M059J (cell line): ENCODE results near the gene PRSS36. TPM values are rescaled to one million over a fixed set of nuclear protein-coding genes. Genes with fewer than 3 reads are reported as not detected.
"Not testable (repeated sequence)": the region's sequence is repeated elsewhere in the genome, so short reads cannot be mapped to it uniquely, and the experiment has no call there.

Experiments
- DNase-seq: peaks from one replicate; pipeline ENCODE4 v3.0.0-alpha.2; 2012; ENCODE audit warnings: low read depth
- total RNA-seq: library from RNA; depleted of rRNA; stranded (reverse); fragments of >200 nt; shearing (Covaris generic); gene quantifications from 2 replicates; pipeline ENCODE4 v1.2.3, GENCODE V29; 2014

PRSS36 gene
- total RNA-seq, 1 experiment from 2014 or later, result 0.49 TPM

DNA sequence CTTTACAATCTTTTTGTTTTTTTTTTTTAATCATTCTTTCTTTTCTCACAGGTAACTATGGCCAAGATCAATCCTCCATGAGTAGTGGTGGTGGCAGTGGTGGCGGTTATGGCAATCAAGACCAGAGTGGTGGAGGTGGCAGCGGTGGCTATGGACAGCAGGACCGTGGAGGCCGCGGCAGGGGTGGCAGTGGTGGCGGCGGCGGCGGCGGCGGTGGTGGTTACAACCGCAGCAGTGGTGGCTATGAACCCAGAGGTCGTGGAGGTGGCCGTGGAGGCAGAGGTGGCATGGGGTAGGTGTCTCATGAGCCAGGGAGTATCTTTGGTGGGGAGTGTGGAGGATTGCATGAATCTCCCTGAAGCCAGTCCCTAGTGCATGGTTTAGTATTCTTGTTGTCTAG is 35.0 kb upstream of the PRSS36 start:
- no peak for DNase-seq

DNA sequence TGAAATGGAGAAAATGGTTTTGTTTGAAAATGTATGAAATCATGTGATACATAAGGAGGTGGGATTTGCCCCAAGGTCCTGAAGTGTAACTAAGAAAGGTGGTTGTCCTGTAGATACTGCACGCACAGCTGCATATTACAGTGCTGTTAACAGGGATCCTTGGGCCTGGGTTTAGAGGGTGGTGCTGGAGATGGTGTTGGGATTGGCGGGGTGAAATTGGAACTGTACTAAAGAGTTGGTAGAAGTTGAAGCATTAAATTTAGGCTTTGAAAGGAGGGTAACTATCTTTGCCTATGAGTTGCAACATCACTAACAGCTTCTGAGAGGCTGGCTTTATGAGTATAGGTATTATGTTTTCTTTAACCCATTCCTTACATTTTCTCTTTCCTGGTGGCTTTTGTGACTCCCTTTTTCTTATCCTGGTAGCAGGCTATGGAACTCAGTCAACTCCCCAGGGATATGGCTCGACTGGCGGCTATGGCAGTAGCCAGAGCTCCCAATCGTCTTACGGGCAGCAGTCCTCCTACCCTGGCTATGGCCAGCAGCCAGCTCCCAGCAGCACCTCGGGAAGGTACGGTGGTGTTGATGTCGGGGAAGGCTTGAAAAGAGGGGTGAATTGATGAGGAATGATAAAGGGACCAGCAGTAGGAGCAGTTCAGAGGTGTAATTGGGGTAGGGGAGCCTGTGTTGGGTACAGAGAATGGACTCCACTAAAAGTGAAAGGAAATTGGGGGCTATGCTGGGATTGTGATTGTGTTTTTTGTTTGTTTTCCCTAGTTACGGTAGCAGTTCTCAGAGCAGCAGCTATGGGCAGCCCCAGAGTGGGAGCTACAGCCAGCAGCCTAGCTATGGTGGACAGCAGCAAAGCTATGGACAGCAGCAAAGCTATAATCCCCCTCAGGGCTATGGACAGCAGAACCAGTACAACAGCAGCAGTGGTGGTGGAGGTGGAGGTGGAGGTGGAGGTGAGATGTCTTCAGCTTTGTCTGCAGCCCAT is 33.9 kb upstream of the PRSS36 start:
- DNase-seq, result no peak

DNA sequence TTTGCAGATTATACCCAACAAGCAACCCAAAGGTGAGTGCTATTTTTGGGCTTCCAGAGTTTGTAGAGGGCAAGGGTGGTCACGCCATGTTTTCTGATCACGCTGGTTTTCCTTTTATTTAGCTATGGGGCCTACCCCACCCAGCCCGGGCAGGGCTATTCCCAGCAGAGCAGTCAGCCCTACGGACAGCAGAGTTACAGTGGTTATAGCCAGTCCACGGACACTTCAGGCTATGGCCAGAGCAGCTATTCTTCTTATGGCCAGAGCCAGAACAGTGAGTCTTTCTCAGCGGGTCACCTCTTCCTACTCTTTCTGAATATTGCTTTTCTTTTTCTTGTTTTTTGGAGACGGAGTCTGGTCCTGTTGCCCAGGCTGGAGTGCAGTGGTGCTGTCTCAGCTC is 32.5 kb upstream of the PRSS36 start:
- no peak for DNase-seq

GRCh38 chr16:31181102-31181830 is 31.4 kb upstream of the PRSS36 start:
- peak; percentile 59 for DNase-seq

DNA sequence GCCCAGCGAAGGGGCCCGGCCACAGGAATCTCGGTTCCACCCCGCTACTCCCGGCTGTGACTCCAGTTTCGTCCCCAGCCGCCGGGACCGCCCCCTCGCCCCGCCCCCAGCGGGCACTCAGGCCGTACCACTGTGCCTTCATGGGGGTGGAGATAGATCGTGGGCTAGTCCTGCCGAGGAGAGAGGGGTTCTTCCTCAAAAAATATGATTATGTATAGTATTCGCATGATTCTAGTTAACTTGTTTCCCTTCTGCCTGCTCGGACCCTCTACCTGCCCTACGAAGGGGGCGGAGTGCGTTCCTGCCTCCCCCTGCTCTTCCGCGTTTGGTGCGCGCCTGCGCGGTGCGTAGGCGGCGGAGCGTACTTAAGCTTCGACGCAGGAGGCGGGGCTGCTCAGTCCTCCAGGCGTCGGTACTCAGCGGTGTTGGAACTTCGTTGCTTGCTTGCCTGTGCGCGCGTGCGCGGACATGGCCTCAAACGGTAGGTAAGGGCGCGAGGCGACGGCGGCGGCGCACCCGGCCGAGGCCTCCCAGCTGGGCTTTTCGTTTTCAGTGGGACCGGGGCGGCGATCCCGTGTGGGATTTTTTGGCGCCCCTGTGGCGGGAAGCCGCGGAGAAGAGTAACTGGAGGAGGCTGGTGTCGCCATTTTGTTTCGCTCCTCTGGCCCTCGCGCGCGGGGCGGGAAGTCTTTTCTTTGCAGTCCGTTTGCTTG is 30.0 kb upstream of the PRSS36 start, which contains the start of gene FUS:
TSS of gene FUS (plus strand) at position 393 of the 713 bp plus-strand sequence. CDS start at position 469, 76 bp downstream.
- DNase-seq, result peak; percentile 78

DNA sequence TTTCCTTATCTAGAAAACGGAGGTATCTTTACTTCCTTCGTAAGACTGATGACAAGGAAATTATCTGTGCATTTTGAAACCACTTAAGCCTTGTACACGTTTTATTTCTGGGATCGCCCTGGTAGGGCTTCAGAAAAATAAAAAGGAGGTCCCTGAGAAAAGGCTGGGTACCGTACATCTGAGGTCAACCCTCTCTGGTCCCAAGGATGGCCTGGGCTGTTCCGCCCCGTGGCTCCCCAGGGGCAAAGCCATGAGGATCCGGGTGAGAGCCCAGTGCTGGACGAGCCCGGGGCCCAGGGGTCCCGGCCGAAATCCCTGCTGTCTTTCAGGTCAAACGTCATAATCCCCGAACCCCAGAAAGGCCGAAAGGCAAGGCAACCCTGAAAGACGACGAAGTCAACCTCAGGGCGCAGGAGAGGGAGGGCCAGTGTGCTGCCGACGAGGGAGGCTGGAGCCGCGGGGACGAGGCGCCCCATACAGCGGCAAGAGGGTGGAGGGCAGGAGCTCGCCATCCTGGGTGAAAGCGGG is 29.4 kb upstream of the PRSS36 start:
- DNase-seq, result no peak

GRCh38 chr16:31177136-31177535 is 27.3 kb upstream of the PRSS36 start:
- DNase-seq, result peak; percentile 98

DNA sequence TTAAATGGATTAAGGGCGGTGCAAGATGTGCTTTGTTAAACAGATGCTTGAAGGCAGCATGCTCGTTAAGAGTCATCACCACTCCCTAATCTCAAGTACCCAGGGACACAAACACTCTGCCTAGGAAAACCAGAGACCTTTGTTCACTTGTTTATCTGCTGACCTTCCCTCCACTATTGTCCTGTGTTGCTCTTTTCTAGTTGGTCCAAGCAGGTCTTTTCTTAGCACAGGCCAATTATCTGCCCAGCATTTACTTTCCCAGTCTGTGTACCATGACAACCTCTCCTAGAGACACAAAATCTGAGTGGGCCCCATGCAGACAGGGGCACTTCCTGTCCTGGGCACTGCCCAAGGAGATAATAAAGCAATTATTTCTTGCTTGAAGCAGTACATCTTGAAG is 20.2 kb upstream of the PRSS36 start:
- not testable (repeated sequence) for DNase-seq

- DNase-seq, result peak; percentile 45
Measured at GRCh38 chr16:31168848-31169247, 19.0 kb upstream of the PRSS36 start.

DNA sequence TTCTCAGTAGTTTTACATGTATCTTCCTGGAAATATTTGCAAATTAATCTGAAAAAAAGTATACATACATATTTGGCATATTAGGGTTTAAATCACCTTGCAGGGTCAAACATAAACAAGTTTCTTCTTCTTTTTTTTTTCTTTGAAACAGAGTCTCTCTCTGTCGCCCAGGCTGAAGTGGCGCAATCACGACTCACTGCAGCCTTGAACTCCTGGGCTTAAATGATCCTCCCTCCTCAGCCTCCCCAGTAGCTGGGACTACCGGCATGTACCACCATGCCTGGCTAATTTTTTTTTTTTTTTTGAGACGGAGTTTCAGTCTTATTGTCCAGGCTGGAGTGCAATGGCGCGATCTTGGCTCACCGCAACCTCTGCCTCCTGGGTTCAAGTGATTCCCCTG is 17.4 kb upstream of the PRSS36 start:
- DNase-seq, result no peak

DNA sequence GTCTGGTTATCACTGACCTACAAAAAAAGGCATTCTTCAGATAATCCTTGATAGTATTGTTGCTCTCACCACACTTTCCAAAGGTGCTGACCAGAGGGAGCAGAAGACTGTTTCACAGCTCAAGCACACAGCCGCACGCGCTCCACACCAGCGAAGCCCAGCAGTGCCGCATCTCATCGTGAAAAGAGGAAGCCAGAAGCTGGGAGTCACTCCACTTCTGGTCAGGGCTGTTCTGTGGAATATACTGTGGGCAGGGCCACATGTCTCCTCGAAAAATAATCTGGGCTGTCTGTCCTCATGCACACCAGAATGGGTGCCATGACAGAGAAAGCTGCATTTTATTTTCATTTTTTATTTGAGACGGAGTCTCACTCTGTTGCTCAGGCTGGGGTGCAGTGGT is 7.3 kb upstream of the PRSS36 start:
- DNase-seq, result no peak

- DNase-seq, result not testable (repeated sequence)
Measured at GRCh38 chr16:31150976-31151375, 1.1 kb upstream of the PRSS36 start.

GRCh38 chr16:31149332-31149731 is 534 bp downstream of the PRSS36 start:
- no peak for DNase-seq

DNA sequence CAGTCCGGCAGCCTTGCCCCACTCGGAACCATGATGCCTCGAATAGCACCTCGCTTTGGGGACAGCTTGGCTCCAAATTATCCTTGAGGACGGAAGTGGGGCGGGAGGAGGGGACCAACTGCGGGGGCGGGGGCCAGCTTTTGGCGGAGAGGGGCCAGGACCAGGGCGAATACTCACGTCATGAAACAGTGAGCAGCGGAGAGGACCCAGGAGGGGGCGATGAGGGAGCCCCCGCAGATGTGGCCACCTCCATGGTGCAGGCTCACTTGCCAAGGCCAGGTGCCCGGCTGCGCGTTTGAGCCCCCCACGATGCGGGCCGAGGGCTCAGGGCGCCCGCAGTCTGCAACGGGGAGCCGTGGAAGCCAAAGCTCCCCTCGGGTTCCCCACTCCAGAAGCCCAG is 970 bp downstream of the PRSS36 start:
- no peak for DNase-seq

DNA sequence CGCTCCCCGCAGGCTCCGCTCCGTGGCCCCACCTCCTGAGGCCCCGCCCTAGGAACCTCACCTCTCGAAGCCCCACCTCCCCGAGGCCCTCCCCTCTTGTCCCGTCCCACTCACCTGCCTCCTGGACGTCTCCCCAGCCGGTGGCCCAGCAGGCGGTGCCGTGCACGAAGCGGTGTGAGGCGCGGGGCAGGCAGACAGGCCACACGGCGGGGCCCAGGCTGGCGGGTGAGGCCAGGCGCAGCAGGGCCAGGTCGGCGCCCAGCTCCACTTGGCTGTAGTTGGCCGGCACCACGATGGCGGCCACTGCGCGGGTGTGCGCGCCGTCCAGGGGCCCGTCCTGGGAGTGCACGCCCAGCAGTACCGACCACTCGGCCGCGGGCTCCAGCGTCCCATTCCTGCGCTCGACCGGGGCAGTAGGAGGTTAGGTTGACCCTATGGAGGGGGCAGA is 1.6 kb downstream of the PRSS36 start:
- DNase-seq, result no peak

DNA sequence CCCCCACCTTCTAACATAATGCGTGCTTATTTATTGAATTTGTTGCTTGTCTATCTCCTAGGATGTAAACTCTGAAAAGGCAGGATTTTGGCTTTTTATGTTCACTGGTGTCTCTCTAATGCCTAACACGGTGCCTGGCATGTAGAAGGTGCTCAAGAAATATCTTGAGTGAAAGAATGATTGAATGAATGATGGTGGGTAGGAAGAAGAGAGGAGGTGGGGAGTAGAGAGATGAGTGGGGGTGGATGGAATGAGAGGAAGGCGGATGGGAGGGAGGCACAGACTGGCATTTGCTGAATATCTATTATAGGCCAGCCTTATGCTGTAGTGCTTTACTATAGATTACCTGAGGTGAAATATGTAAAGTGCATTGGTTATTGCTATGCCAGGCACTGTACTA is 2.3 kb downstream of the PRSS36 start:
- no peak for DNase-seq

- no peak for DNase-seq
Measured at GRCh38 chr16:31145398-31145990, 4.4 kb downstream of the PRSS36 start.

DNA sequence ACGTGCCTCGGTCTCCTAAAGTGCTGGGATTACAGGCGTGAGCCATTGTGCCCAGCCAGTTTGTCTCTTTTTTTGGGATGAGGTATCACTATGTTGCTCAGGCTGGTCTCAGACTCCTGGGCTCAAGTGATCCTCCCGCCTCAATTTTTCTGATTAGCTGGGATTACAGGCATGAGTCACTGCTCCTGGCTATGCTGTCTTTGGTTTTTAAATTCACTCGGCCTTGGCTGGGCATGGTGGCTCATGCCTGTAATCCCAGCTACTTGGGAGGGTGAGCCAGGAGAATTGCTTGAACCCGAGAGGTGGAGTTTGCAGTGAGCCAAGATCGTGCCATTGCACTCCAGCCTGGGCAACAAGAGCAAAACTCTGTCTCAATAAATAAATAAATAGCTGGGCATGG is 5.4 kb downstream of the PRSS36 start:
- DNase-seq, result peak; percentile 50

- DNase-seq, result no peak
Measured at GRCh38 chr16:31143694-31144148, 6.1 kb downstream of the PRSS36 start.

GRCh38 chr16:31143011-31143693 is 6.7 kb downstream of the PRSS36 start:
- DNase-seq, result no peak
